Measurements from ENCODE around the gene PCDHGC5.

PCDHGC5 gene

DNA sequence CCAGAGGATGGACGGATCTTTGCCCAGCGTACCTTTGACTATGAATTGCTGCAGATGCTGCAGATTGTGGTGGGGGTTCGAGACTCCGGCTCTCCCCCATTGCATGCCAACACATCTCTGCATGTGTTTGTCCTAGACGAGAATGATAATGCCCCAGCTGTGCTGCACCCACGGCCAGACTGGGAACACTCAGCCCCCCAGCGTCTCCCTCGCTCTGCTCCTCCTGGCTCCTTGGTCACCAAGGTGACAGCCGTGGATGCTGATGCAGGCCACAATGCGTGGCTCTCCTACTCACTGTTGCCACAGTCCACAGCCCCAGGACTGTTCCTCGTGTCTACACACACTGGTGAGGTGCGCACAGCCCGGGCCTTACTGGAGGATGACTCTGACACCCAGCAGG is 1.9 kb downstream of the PCDHGC5 start:
- no peak for DNase-seq (ENCODE audit: low read depth)

- no peak for DNase-seq (ENCODE audit: low read depth)
Measured at GRCh38 chr5:141491323-141492167, 2.7 kb downstream of the PCDHGC5 start.

DNA sequence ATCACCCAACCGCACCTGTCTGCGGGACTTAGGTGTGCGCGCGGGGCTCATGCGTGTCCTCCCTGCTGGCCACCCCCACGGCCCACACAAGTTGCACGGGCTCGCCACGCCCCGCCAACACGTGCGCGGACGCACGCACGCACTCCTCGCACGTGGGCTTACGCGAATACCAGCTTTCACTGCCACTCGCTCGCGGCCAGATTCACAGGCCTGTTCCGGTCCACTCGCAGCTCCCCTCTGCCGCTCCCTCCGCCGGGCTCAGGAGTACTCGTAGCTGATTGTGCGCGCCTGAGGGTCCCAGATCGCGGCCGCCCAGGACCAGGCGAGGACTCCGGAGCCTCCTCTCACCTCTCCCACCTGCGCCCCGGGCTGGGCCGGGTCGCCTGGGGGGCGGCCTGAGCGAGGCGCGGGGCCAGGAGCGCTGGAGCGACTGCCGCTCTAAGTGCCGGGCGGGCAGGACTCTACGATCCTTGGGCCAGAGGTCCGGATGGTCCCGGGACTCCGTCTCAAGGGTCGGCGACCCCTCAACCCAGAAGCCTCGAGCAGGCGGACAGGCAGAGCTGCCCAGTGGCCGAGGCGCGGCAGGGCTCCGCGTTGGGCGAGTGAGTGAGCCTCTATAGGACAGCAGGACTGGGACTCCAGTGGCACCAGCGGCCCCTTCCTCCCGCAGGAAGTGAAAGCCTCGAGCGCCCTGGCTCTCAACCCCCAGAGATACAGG is 3.4 kb downstream of the PCDHGC5 start:
- no peak for DNase-seq (ENCODE audit: low read depth)

GRCh38 chr5:141493500-141494422 is 4.9 kb downstream of the PCDHGC5 start:
- DNase-seq (ENCODE audit: low read depth) = no peak

DNA sequence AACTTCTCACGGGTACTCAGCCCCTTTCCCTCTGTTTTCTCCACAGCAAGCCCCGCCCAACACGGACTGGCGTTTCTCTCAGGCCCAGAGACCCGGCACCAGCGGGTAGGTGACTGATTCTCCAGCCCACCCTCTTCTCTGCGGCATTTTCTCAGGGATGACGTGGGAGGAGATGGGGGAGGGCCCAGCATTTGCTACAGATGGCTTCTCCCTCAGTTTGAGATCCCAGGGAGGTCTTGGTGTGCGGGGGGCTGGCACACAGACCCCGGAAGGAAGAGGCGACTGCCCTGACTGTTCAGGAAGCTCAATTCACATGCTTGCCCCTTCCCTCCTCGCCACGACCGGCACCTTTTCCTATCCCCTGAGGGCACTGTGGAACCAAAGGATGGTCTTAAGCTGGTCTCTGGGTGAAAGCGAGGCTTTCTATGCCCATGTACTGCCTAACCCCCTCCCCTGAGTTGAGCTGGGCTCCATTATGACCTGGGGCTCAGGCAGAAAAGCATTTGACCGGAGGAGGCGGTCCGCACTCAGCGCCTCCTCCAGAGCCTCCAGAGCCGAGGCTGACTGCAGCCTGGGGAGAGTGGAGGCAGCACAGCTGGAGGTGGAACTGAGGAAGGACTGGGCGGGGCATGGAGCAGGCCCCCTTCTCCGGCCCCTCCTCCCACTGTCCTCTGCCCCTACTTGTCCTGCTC is 6.0 kb downstream of the PCDHGC5 start:
- no peak for DNase-seq (ENCODE audit: low read depth)

DNA sequence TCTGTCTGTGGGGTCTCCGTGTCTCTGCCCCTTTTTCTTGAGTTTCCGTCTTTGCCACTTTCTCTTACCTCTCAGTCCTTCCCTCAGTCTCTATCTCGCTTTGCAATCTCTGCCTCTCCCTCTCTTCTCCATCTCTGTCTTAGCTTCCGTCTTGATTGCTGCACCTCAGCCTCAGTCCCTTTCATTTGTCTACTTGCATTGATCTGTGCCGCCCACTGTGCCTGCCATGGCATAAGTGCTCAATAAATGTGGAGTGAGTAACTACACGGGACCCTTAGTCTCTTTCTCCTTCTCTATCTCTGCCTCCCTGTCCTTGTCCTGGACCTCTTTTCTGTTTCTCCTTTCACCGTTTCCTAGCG is 6.6 kb downstream of the PCDHGC5 start:
- DNase-seq (ENCODE audit: low read depth) = no peak

DNA sequence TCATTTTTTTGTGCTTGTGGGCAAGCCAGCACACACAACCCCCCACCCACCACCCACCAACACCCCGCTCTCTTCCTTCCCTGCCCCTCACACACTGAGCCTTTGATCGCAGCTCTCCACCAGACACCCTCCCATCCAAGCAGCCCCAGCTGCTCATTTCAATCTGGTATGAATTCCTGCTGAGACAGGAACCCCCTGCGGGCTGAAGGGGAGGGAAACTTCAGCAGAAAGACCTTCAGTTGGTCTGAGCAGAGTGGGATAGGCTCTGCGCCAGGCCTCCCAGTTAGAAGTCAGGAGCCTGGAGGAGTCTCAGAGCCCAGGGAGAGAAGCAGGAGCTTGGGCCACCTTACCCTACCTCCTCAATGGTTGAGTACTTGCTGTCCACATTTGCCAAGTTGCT is 7.2 kb downstream of the PCDHGC5 start:
- no peak for DNase-seq (ENCODE audit: low read depth)

- no peak for DNase-seq (ENCODE audit: low read depth)
Measured at GRCh38 chr5:141501761-141502160, 12.9 kb downstream of the PCDHGC5 start.

DNA sequence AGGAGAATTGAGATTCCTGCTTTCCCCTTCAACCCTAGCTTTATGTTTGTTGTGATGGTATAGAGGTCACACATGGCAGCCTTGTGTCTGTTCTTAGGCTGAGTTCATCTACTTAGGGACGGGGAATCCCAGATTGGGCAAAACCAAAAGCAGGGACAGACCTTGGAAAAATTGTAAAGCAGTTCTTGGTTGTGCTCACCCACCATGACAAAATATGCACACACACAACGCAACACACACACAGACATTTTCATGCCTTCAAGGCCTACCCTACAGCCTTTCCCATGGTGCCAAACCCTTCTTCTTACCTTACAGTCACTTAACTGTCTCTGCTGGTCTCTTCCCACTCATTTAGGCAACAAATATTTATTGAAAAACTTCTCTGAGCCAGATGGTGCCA is 14.8 kb downstream of the PCDHGC5 start:
- DNase-seq (ENCODE audit: low read depth) = no peak

- DNase-seq (ENCODE audit: low read depth) = no peak
Measured at GRCh38 chr5:141504216-141504615, 15.3 kb downstream of the PCDHGC5 start.

GRCh38 chr5:141506381-141507155 is 17.7 kb downstream of the PCDHGC5 start:
- DNase-seq (ENCODE audit: low read depth) = no peak

GRCh38 chr5:141507387-141508091 is 18.7 kb downstream of the PCDHGC5 start:
- DNase-seq (ENCODE audit: low read depth) = no peak

DNA sequence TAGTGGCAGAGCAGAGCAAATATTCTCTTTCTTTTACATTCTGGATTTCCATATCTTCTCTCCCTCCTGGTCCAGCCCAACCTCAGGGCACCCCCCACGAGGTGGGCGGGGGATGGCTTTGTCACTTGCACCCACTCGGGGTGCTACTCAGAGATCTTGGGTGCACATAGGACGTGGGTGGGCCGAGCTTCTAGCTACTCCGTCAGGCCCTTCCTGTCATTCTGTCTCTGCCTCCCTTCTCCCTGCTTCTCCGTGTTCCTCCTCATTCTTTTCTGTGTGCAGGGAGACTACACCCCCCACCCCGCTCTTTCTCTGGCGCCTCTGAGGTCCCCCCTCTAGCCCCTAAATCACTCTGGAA is 19.5 kb downstream of the PCDHGC5 start:
- no peak for DNase-seq (ENCODE audit: low read depth)

GRCh38 chr5:141508798-141509611 is 20.1 kb downstream of the PCDHGC5 start:
- DNase-seq (ENCODE audit: low read depth) = no peak

DNA sequence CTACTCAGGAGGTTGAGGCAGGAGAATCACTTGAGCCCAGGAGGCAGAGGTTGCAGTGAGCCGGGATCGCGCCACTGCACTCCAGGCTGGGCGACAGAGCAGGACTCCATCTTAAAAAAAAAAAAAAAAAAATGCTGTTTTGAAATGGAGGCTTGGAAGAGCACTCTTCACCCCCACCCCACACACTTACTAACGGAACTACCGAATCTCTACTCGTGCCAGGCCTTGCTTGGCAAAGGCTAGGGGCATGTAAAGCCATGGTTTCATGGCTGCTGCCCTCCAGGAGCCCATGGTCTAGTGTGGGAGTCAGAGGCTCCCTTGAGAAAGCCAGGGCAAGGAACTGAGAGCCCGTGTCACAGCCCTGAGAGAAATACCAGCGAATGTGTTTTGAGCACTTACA is 21.3 kb downstream of the PCDHGC5 start:
- no peak for DNase-seq (ENCODE audit: low read depth)

GRCh38 chr5:141510850-141511601 is 22.1 kb downstream of the PCDHGC5 start:
- no peak for DNase-seq (ENCODE audit: low read depth)

DNA sequence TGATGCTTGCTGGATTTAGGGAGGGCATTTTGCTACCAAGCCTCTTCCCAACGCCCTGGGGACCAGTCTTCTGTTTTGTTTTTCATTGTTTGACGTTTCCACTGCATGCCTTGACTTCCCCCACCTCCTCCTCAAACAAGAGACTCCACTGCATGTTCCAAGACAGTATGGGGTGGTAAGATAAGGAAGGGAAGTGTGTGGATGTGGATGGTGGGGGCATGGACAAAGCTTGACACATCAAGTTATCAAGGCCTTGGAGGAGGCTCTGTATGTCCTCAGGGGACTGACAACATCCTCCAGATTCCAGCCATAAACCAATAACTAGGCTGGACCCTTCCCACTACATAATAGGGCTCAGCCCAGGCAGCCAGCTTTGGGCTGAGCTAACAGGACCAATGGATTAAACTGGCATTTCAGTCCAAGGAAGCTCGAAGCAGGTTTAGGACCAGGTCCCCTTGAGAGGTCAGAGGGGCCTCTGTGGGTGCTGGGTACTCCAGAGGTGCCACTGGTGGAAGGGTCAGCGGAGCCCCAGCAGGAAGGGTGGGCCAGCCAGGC is 23.0 kb downstream of the PCDHGC5 start:
- no peak for DNase-seq (ENCODE audit: low read depth)

DNA sequence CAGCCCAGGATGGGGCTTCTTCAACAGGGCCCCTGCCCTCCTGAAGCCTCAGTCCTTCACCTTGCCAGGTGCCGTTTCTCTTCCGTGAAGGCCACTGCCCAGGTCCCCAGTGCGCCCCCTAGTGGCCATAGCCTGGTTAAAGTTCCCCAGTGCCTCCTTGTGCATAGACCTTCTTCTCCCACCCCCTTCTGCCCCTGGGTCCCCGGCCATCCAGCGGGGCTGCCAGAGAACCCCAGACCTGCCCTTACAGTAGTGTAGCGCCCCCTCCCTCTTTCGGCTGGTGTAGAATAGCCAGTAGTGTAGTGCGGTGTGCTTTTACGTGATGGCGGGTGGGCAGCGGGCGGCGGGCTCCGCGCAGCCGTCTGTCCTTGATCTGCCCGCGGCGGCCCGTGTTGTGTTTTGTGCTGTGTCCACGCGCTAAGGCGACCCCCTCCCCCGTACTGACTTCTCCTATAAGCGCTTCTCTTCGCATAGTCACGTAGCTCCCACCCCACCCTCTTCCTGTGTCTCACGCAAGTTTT is 23.6 kb downstream of the PCDHGC5 start:
- DNase-seq (ENCODE audit: low read depth) = peak; percentile 76
